ENCODE results near the gene OMA1.

Gene OMA1

GRCh38 chr1:58460469-58460868, 86.1 kb downstream of the OMA1 start:
- Histone ChIP-seq H3K9ac (ENCODE audit: insufficient read length, low read depth) (no peak overlapping the region), H3K36me3 (ENCODE audit: insufficient read depth, insufficient read length, low read length) (no peaks in the 10 kb centered on the region), H3K9me3 (ENCODE audit: insufficient read depth, low read length) (no peaks in the 10 kb centered on the region), H3K27me3 (ENCODE audit: insufficient read depth, insufficient read length) (no peaks in the 10 kb centered on the region), H3K4me3 (ENCODE audit: insufficient read length, low read depth) (no peak overlapping the region), H3K4me1 (ENCODE audit: insufficient read depth, insufficient read length) (no peaks in the 10 kb centered on the region)
- TF ChIP-seq ZNF274 (IDR thresholded peaks at IDR 0.05; ENCODE audit: low read depth, low read length) (no peak), SUZ12 (IDR thresholded peaks at IDR 0.05; ENCODE audit: extremely low read depth, insufficient read depth, insufficient read length) (no peak), YY1 (IDR thresholded peaks at IDR 0.05; ENCODE audit: insufficient read depth, insufficient read length) (no peak)
- no peak for DNase-seq (ENCODE audit: low read depth, low spot score)

GRCh38 chr1:58459911-58460310, 86.6 kb downstream of the OMA1 start:
- Histone ChIP-seq H3K4me1 (ENCODE audit: insufficient read depth, insufficient read length) (no peaks in the 10 kb centered on the region), H3K9ac (ENCODE audit: insufficient read length, low read depth) (no peak overlapping the region), H3K4me3 (ENCODE audit: insufficient read length, low read depth) (no peak overlapping the region), H3K36me3 (ENCODE audit: insufficient read depth, insufficient read length, low read length) (no peaks in the 10 kb centered on the region), H3K27me3 (ENCODE audit: insufficient read depth, insufficient read length) (no peaks in the 10 kb centered on the region), H3K9me3 (ENCODE audit: insufficient read depth, low read length) (no peaks in the 10 kb centered on the region)
- DNase-seq (ENCODE audit: low read depth, low spot score): no peak
- TF ChIP-seq ZNF274 (IDR thresholded peaks at IDR 0.05; ENCODE audit: low read depth, low read length): no peak
- no peak for TF ChIP-seq YY1 (IDR thresholded peaks at IDR 0.05; ENCODE audit: insufficient read depth, insufficient read length)

DNA sequence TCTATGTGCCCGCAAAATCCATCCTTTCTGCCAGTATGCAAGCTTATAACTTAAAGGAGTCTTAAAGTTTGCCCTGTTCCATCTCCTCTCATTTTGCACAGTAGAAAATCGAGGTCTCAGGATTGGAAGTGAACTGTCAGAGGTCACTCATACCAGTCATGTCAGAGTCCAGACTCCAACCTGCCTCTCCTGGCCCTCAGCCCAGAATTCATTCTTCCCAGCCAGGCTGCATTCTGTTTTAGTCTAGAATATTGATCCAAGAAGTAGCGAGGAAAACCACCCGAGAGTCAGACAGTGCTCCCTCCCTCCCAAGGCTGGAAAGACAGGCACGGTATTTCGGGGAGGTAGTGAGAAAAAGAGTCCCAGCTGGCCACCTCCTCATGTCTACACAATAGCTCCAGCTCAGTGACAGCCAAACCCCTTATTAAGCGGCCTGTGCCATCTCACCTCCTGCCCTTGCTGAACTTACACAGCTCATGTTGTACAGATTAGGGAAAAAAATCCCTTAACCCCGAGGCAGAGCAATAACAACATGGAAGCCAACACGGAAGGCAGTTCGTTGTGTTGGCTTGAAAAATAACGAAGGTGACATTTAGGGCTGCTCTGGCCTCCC, 89.4 kb downstream of the OMA1 start:
- Histone ChIP-seq H3K9me3 (ENCODE audit: insufficient read depth, low read length) (no peaks in the 10 kb centered on the region), H3K36me3 (ENCODE audit: insufficient read depth, insufficient read length, low read length) (no peaks in the 10 kb centered on the region), H3K9ac (ENCODE audit: insufficient read length, low read depth) (no peak overlapping the region), H3K27me3 (ENCODE audit: insufficient read depth, insufficient read length) (no peaks in the 10 kb centered on the region), H3K4me1 (ENCODE audit: insufficient read depth, insufficient read length) (no peaks in the 10 kb centered on the region), H3K4me3 (ENCODE audit: insufficient read length, low read depth) (no peak overlapping the region)
- DNase-seq (ENCODE audit: low read depth, low spot score): no peak
- TF ChIP-seq YY1 (IDR thresholded peaks at IDR 0.05; ENCODE audit: insufficient read depth, insufficient read length): no peak

DNA sequence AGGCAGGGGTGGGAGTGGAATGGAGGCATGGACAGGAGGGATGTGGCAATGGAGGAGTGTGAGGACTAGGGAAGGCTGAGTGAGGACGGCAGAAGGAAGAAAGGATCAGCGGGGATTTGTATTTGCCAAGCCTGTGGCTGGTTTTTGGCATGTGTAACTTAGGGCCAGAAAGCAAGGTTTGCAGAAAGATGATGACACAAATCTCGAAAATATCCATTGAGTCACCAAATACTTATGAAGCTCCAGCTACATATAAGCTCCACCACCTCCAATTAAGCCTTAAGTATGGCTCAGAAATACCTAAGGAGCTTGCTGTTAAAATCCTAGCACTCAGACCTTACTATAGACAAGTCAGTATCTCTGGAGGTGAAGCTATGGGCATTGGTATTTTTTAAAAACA, 90.1 kb downstream of the OMA1 start:
- no peak overlapping the region for H3K9ac ChIP-seq (ENCODE audit: insufficient read length, low read depth)
- TF ChIP-seq ZNF274 (IDR thresholded peaks at IDR 0.05; ENCODE audit: low read depth, low read length) (no peak), SUZ12 (IDR thresholded peaks at IDR 0.05; ENCODE audit: extremely low read depth, insufficient read depth, insufficient read length) (no peak), YY1 (IDR thresholded peaks at IDR 0.05; ENCODE audit: insufficient read depth, insufficient read length) (no peak)
- no peaks in the 10 kb centered on the region for H3K4me1 ChIP-seq (ENCODE audit: insufficient read depth, insufficient read length)
- no peaks in the 10 kb centered on the region for H3K9me3 ChIP-seq (ENCODE audit: insufficient read depth, low read length)
- no peaks in the 10 kb centered on the region for H3K27me3 ChIP-seq (ENCODE audit: insufficient read depth, insufficient read length)
- H3K4me3 ChIP-seq (ENCODE audit: insufficient read length, low read depth): no peak overlapping the region
- DNase-seq (ENCODE audit: low read depth, low spot score): no peak
- no peaks in the 10 kb centered on the region for H3K36me3 ChIP-seq (ENCODE audit: insufficient read depth, insufficient read length, low read length)

DNA sequence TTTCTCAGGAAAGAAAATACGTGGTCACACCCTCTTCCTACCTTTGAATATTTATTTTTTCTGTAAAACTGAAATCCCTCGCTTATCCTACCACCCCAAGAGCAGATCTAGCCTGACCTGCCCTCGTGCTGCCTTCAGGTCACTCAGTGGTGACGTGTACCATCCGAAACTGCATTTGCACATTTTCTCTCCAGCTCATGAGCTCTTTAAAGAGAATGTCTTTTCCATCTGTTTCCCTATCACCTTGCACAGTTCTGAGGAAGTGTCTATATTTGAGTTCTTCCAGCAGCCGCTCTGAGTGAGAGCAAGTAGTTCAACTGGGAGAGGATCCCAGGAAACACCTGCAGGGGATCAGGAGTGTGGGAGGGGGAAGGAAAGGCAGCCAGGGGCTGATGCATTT, 91.7 kb downstream of the OMA1 start:
- Histone ChIP-seq H3K36me3 (ENCODE audit: insufficient read depth, insufficient read length, low read length) (no peaks in the 10 kb centered on the region), H3K4me3 (ENCODE audit: insufficient read length, low read depth) (no peak overlapping the region), H3K9me3 (ENCODE audit: insufficient read depth, low read length) (no peaks in the 10 kb centered on the region), H3K27me3 (ENCODE audit: insufficient read depth, insufficient read length) (no peaks in the 10 kb centered on the region), H3K9ac (ENCODE audit: insufficient read length, low read depth) (no peak overlapping the region), H3K4me1 (ENCODE audit: insufficient read depth, insufficient read length) (no peaks in the 10 kb centered on the region)
- TF ChIP-seq ZNF274 (IDR thresholded peaks at IDR 0.05; ENCODE audit: low read depth, low read length) (no peak), YY1 (IDR thresholded peaks at IDR 0.05; ENCODE audit: insufficient read depth, insufficient read length) (no peak), SUZ12 (IDR thresholded peaks at IDR 0.05; ENCODE audit: extremely low read depth, insufficient read depth, insufficient read length) (no peak)
- DNase-seq (ENCODE audit: low read depth, low spot score): no peak

DNA sequence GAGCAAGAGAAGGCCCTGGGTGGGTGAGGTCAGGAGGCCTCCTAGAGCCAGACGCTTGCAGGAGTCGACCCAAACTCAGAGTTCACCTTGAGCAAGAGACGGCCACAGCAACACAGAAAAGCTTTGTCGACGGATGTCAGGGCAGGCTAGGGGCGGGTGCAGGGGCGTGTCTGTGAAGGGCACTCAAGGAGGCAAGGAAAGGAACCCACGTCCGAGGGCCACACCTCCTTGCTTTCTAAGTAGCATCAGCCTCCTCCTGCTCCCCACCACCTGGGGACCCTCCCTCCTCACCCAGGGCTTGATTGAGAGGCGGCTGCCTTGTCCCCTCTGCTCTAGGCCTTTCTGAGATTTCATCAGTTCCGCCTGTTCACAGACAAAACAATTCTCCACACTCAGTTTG, 92.1 kb downstream of the OMA1 start:
- no peak for DNase-seq (ENCODE audit: low read depth, low spot score)
- H3K9ac ChIP-seq (ENCODE audit: insufficient read length, low read depth): no peak overlapping the region
- no peaks in the 10 kb centered on the region for H3K27me3 ChIP-seq (ENCODE audit: insufficient read depth, insufficient read length)
- no peaks in the 10 kb centered on the region for H3K4me1 ChIP-seq (ENCODE audit: insufficient read depth, insufficient read length)
- TF ChIP-seq ZNF274 (IDR thresholded peaks at IDR 0.05; ENCODE audit: low read depth, low read length) (no peak), SUZ12 (IDR thresholded peaks at IDR 0.05; ENCODE audit: extremely low read depth, insufficient read depth, insufficient read length) (no peak), YY1 (IDR thresholded peaks at IDR 0.05; ENCODE audit: insufficient read depth, insufficient read length) (no peak)
- no peaks in the 10 kb centered on the region for H3K36me3 ChIP-seq (ENCODE audit: insufficient read depth, insufficient read length, low read length)
- H3K4me3 ChIP-seq (ENCODE audit: insufficient read length, low read depth): no peak overlapping the region
- no peaks in the 10 kb centered on the region for H3K9me3 ChIP-seq (ENCODE audit: insufficient read depth, low read length)

- DNase-seq (ENCODE audit: low read depth, low spot score): no peak
- Histone ChIP-seq H3K27me3 (ENCODE audit: insufficient read depth, insufficient read length) (no peaks in the 10 kb centered on the region), H3K9me3 (ENCODE audit: insufficient read depth, low read length) (no peaks in the 10 kb centered on the region), H3K9ac (ENCODE audit: insufficient read length, low read depth) (no peak overlapping the region), H3K4me3 (ENCODE audit: insufficient read length, low read depth) (no peak overlapping the region), H3K36me3 (ENCODE audit: insufficient read depth, insufficient read length, low read length) (no peaks in the 10 kb centered on the region), H3K4me1 (ENCODE audit: insufficient read depth, insufficient read length) (no peaks in the 10 kb centered on the region)
- TF ChIP-seq SUZ12 (IDR thresholded peaks at IDR 0.05; ENCODE audit: extremely low read depth, insufficient read depth, insufficient read length) (no peak), ZNF274 (IDR thresholded peaks at IDR 0.05; ENCODE audit: low read depth, low read length) (no peak), YY1 (IDR thresholded peaks at IDR 0.05; ENCODE audit: insufficient read depth, insufficient read length) (no peak)
These were observed 94.8 kb downstream of the OMA1 start for GRCh38 chr1:58451560-58452191.
